Measurements from ENCODE around the gene ULBP3. TPM values are rescaled to one million over a fixed set of nuclear protein-coding genes. Genes with fewer than 3 reads are reported as not detected.

Gene ULBP3
- total and polyA plus RNA-seq, 4 donors = 5.2 to 6.9 (median 5.6) TPM

DNA sequence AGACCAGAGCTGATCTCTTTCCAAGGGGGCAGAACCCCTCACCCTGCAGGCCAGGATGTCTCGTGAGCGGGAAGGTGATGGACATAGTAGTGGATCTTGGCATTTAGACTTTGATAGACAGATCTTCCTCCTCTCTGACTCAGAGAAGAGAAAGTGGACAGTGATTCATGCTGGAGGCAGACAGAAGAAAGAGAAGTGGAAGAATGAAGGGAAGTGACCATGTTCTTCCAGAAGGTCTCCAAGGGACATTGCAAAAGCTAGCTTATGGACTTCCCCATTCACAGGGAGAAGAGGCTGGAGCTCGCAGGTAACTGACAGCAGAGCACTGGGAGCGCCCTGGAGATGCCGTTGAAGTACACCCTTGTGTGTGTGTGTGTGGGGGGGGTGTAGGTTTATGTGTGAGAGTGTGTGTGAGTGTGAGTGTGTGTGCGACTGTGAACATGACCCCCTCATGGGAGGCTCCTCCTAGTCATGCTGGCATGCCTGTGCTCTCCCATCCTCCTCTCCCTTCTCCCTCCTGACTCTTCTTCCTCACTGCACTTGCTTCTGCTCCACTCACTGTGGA is 35.6 kb downstream of the ULBP3 start:
- Histone ChIP-seq H3K4me1 (ENCODE audit: control insufficient read depth, insufficient read depth, low read length) (peaks cover 12% of the 10 kb centered on the region), H3K27me3 (ENCODE audit: control insufficient read depth, insufficient read depth, low read length) (peaks cover 44% of the 10 kb centered on the region), H3K4me3 (ENCODE audit: low read depth, low read length) (no peak overlapping the region), H3K27ac (ENCODE audit: low read depth, low read length) (no peak overlapping the region), H3K9me3 (ENCODE audit: control insufficient read depth, insufficient read depth, low read length) (no peaks in the 10 kb centered on the region), H3K36me3 (ENCODE audit: control insufficient read depth, insufficient read depth, low read length) (no peaks in the 10 kb centered on the region)
- 90% methylated on average over 3 of the region's 6 CpGs for WGBS (ENCODE audit: insufficient coverage)
- DNase-seq (ENCODE audit: low read depth in 4 of 6, low spot score in 6 of 6) = no peak

DNA sequence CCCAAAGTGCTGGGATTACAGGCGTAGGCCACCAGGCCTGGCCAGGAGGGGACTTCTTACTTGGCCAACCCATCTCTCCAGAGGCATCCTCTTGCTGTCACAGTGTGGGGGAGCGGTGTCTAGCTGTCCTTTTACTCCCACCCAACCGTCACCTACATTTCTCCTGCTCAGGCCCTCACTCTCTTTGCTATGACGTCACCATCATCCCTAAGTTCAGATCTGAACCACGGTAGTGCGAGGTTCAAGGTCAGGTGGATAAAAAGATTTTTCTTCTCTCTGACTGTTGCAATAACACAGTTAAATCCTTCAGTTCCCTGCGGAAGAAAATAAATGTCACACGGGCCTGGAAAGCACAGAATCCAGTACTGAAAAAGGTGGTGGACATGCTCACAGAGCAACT is 36.3 kb downstream of the ULBP3 start:
- Histone ChIP-seq H3K4me1 (ENCODE audit: control insufficient read depth, insufficient read depth, low read length) (peaks cover 5% of the 10 kb centered on the region), H3K36me3 (ENCODE audit: control insufficient read depth, insufficient read depth, low read length) (no peaks in the 10 kb centered on the region), H3K4me3 (ENCODE audit: low read depth, low read length) (no peak overlapping the region), H3K9me3 (ENCODE audit: control insufficient read depth, insufficient read depth, low read length) (no peaks in the 10 kb centered on the region), H3K27ac (ENCODE audit: low read depth, low read length) (no peak overlapping the region), H3K27me3 (ENCODE audit: control insufficient read depth, insufficient read depth, low read length) (peaks cover 43% of the 10 kb centered on the region)
- DNase-seq (ENCODE audit: low read depth in 4 of 6, low spot score in 6 of 6) = no peak
- 96% methylated on average over 4 of the region's 8 CpGs for WGBS (ENCODE audit: insufficient coverage)

DNA sequence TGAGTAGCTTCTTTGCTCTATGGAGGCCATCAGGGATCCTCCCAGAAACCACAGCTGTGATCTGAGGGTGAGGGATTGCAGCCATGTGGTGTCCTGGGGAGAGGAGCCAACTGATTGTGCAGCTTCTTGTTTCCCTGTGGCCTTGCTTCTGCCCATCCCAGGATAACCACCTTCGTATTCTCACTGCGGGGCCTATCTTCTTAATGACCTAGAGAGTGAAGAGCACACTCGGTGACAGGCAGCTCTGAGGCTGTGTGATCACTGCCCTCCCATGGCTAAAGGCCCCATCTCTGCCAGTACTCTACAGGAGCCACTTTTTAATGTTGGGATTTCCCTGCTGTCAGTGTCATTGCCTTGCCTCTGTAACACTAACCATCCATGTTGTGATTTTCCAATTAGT is 38.3 kb downstream of the ULBP3 start:
- Histone ChIP-seq H3K4me1 (ENCODE audit: control insufficient read depth, insufficient read depth, low read length) (peaks cover 6% of the 10 kb centered on the region), H3K9me3 (ENCODE audit: control insufficient read depth, insufficient read depth, low read length) (no peaks in the 10 kb centered on the region), H3K27me3 (ENCODE audit: control insufficient read depth, insufficient read depth, low read length) (peaks cover 43% of the 10 kb centered on the region), H3K27ac (ENCODE audit: low read depth, low read length) (no peak overlapping the region), H3K4me3 (ENCODE audit: low read depth, low read length) (no peak overlapping the region), H3K36me3 (ENCODE audit: control insufficient read depth, insufficient read depth, low read length) (no peaks in the 10 kb centered on the region)
- 70% methylated on average over 3 of the region's 3 CpGs for WGBS (ENCODE audit: insufficient coverage)
- no peak for DNase-seq (ENCODE audit: low read depth in 4 of 6, low spot score in 6 of 6)

DNA sequence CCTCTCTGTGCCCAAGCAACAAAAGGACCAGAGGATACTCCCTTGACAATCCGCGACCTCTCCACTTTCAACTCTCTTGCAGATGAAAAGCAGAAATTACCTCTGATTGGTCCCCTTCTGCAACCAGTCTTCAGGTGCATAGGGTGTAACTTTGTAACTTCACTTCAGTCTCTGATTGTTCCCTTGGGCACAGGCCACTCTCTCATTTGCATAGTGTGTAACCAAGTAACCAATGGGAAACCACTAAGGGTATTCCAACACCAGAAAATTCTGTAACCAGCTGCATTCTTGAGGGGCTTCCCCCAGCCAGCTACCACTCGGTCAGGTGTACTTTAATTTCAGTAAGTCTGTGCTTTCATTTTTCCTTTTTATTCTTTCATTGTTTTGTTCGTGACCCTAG is 39.2 kb downstream of the ULBP3 start:
- no peaks in the 10 kb centered on the region for H3K36me3 ChIP-seq (ENCODE audit: control insufficient read depth, insufficient read depth, low read length)
- no peaks in the 10 kb centered on the region for H3K9me3 ChIP-seq (ENCODE audit: control insufficient read depth, insufficient read depth, low read length)
- H3K4me3 ChIP-seq (ENCODE audit: low read depth, low read length) = no peak overlapping the region
- H3K4me1 ChIP-seq (ENCODE audit: control insufficient read depth, insufficient read depth, low read length) = peaks cover 14% of the 10 kb centered on the region
- no peak for DNase-seq (ENCODE audit: low read depth in 4 of 6, low spot score in 6 of 6)
- H3K27ac ChIP-seq (ENCODE audit: low read depth, low read length) = no peak overlapping the region
- WGBS (ENCODE audit: insufficient coverage) = 93% methylated on average over 2 of the region's 4 CpGs
- H3K27me3 ChIP-seq (ENCODE audit: control insufficient read depth, insufficient read depth, low read length) = peaks cover 43% of the 10 kb centered on the region

DNA sequence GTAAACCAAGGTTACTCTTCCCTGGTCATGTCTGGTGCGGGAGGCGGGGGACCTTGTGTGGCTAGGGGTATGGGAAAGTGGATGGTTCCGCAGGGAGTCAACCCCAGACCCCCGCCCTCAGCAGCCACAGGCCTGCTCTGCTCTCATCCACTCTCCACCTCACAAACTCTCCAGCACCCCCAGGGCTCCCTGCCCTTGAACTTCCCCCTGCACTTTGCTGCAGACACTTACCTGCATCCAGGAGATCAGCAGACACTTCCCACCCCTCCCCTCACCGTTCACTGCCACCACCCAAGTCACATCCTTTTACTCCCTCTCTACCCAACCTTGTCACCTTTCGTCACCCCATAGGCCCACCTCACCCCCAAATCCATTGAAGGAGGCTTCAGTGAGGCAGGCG is 39.6 kb downstream of the ULBP3 start:
- no peak for DNase-seq (ENCODE audit: low read depth in 4 of 6, low spot score in 6 of 6)
- 59% methylated on average over 3 of the region's 7 CpGs for WGBS (ENCODE audit: insufficient coverage)
- no peak overlapping the region for H3K4me3 ChIP-seq (ENCODE audit: low read depth, low read length)
- no peaks in the 10 kb centered on the region for H3K9me3 ChIP-seq (ENCODE audit: control insufficient read depth, insufficient read depth, low read length)
- peaks cover 14% of the 10 kb centered on the region for H3K4me1 ChIP-seq (ENCODE audit: control insufficient read depth, insufficient read depth, low read length)
- H3K27me3 ChIP-seq (ENCODE audit: control insufficient read depth, insufficient read depth, low read length) = peaks cover 45% of the 10 kb centered on the region
- H3K27ac ChIP-seq (ENCODE audit: low read depth, low read length) = no peak overlapping the region
- H3K36me3 ChIP-seq (ENCODE audit: control insufficient read depth, insufficient read depth, low read length) = no peaks in the 10 kb centered on the region

DNA sequence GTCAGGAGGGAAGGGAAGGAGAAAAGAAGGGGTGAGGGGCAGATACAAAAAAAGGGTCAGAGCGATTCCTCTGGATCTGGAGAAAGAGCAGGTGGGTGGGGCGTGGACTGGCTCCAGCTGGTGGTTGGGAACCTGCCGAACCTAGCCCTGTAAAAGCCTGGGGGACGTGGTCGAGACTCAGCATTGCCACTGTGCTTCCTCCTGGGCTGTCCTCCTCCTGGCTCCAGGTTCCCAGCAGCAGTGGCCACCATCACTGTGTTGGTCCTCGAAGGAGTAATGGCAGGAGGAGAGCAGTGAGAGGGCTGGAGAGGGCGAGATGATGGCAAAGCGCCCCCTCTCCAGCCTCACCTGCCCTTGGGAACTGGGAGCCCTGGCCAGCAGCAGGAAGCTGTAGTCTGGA is 40.1 kb downstream of the ULBP3 start:
- no peak overlapping the region for H3K4me3 ChIP-seq (ENCODE audit: low read depth, low read length)
- no peaks in the 10 kb centered on the region for H3K36me3 ChIP-seq (ENCODE audit: control insufficient read depth, insufficient read depth, low read length)

DNA sequence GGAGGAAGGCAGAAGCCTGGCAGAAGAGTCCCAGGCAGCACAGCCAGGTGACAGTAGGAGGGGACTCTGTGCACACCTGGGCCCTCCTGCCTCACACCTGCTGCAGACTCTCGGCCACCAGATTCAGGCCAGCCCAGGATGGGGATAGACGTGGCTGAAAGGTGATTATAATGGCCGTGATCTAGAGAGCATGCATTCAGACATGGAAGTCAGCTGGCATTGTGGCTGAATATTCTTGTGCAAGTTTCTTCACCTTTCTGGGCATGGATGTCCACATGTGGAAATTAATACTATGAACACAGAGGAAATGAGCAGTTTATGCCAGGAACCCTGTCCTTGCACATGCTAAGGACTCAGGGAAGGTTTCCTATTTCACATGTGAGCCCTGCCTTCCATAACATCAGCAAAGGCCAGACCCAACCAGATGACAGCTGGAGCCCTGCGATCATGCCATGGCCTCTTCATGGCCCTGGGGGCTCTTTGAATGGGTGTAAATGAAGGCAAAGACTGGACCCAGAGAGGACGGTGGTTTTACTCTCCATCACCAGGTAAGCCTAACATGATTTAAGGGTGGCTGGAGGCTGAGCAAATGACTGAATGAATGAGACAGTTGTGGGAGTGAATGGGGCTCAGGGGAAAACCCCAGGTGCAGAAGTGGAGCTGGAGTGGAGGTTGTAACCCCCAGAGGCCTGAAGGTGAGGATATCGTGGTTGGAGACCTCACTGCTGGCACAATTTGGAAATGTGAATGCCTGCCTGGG is 40.9 kb downstream of the ULBP3 start:
- 72% methylated on average over 4 of the region's 6 CpGs for WGBS (ENCODE audit: insufficient coverage)
- Histone ChIP-seq H3K4me1 (ENCODE audit: control insufficient read depth, insufficient read depth, low read length) (peaks cover 14% of the 10 kb centered on the region), H3K27me3 (ENCODE audit: control insufficient read depth, insufficient read depth, low read length) (peaks cover 49% of the 10 kb centered on the region), H3K36me3 (ENCODE audit: control insufficient read depth, insufficient read depth, low read length) (no peaks in the 10 kb centered on the region), H3K4me3 (ENCODE audit: low read depth, low read length) (no peak overlapping the region), H3K9me3 (ENCODE audit: control insufficient read depth, insufficient read depth, low read length) (no peaks in the 10 kb centered on the region), H3K27ac (ENCODE audit: low read depth, low read length) (no peak overlapping the region)
- no peak for DNase-seq (ENCODE audit: low read depth in 4 of 6, low spot score in 6 of 6)

More for the DNA sequence above, 40.1 kb downstream of the ULBP3 start:
- 46% methylated on average over 7 of the region's 8 CpGs for WGBS (ENCODE audit: insufficient coverage)
- DNase-seq (ENCODE audit: low read depth in 4 of 6, low spot score in 6 of 6) = no peak
- no peaks in the 10 kb centered on the region for H3K9me3 ChIP-seq (ENCODE audit: control insufficient read depth, insufficient read depth, low read length)
- peaks cover 49% of the 10 kb centered on the region for H3K27me3 ChIP-seq (ENCODE audit: control insufficient read depth, insufficient read depth, low read length)
- H3K27ac ChIP-seq (ENCODE audit: low read depth, low read length) = no peak overlapping the region
- peaks cover 14% of the 10 kb centered on the region for H3K4me1 ChIP-seq (ENCODE audit: control insufficient read depth, insufficient read depth, low read length)

DNA sequence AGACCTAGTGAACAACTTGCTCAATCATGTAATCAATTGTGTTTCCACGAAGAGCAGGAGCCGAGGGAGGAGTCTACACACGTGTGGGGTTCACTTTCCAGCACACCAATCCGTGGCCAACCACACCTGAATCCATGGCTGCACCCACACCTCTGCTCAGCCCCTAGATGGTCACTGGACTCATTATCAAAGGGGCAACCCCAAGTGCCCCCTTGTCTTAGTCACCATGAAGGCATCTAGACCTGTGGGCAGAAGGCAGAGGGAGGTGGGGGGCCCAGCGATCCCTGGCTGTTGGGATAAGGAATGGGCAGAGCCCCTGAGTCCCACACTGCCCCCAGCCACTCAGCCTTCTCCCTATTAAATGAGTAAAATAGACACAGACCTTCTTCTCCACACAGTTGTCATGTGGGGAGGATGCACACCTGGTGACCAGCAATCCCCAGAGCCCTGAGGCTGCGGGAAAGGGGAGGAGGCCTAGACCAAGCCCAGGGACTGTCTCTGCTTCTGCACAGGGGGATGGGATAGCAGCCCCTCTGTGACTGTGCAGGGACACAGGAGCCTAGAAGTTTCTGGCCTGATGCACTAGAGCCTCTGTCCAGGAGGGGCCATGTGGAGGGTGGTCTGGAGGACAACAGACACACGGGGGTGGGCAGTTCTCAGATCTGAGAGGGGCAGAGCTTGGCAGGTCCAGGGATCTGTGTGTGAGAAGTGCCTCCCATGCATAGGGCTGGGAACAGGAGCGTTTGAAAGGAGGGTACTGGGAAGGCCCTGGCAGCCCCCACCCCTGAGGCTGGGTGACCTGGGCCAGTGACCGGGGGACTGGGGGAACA is 41.7 kb downstream of the ULBP3 start:
- H3K9me3 ChIP-seq (ENCODE audit: control insufficient read depth, insufficient read depth, low read length) = no peaks in the 10 kb centered on the region
- peaks cover 14% of the 10 kb centered on the region for H3K4me1 ChIP-seq (ENCODE audit: control insufficient read depth, insufficient read depth, low read length)
- no peaks in the 10 kb centered on the region for H3K36me3 ChIP-seq (ENCODE audit: control insufficient read depth, insufficient read depth, low read length)
- DNase-seq (ENCODE audit: low read depth in 4 of 6, low spot score in 6 of 6) = no peak
- H3K4me3 ChIP-seq (ENCODE audit: low read depth, low read length) = no peak overlapping the region
- WGBS (ENCODE audit: insufficient coverage) = 64% methylated on average over 8 of the region's 9 CpGs
- H3K27me3 ChIP-seq (ENCODE audit: control insufficient read depth, insufficient read depth, low read length) = peaks cover 49% of the 10 kb centered on the region
- H3K27ac ChIP-seq (ENCODE audit: low read depth, low read length) = no peak overlapping the region

DNA sequence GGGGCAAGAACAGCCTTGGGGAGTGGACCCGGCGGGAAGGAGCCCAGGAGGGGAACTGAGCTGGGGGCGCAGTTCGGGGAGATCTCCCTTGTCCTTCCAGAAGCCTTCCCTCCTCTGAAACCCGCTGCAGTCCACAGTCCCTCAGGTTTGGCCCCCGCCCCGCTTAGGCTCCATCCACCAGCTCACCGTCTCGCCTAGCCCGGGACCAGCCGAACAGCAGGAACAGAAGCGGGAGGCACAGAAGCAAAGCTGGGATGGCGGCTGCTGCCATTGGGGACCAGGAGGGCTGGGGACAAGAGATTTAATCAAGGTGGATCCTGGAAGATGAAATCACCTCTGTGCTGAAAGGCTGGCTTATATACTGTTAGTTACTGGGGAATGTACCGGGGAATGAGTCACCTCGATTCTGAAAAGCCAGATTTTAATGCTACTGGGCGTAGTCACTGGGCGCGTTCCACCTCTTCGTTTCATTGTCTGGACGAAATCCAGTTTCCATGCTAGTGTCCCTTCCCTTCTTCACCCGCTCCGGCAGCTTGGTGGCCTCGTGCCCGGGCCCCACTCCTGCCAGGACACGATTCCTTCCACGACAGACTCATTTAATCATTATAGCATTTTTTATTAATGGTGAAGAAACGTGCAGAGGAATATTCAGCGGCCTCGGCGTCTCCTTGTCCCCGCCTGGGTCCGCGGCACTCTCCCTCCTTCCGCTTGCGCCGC is 43.6 kb downstream of the ULBP3 start, which contains the start of gene RAET1L:
Gene RAET1L, minus strand, starts transcription at position 332 of the 717 bp plus-strand sequence. Its CDS starts 61 bp downstream, at position 271.
- WGBS (ENCODE audit: insufficient coverage) = 2% methylated on average over 22 of the region's 36 CpGs
- Histone ChIP-seq H3K36me3 (ENCODE audit: control insufficient read depth, insufficient read depth, low read length) (no peaks in the 10 kb centered on the region), H3K27ac (ENCODE audit: low read depth, low read length) (no peak within 1 kb of the TSS), H3K9me3 (ENCODE audit: control insufficient read depth, insufficient read depth, low read length) (no peaks in the 10 kb centered on the region), H3K4me1 (ENCODE audit: control insufficient read depth, insufficient read depth, low read length) (peaks cover 14% of the 10 kb centered on the region), H3K4me3 (ENCODE audit: low read depth, low read length) (peak within 1 kb of the TSS; percentile 12), H3K27me3 (ENCODE audit: control insufficient read depth, insufficient read depth, low read length) (peaks cover 49% of the 10 kb centered on the region)
- DNase-seq (ENCODE audit: low read depth in 4 of 6, low spot score in 6 of 6) = peak in 3 of 6 donors; percentile 7 to 72 (median 51)

Data from spinal cord (tissue), 10 donors.